Duodenal mucosa (tissue), 2 donors: Measurements from ENCODE around the gene NDUFA12.
A peak's percentile ranks its signal among the peaks of the same experiment; 100 is the strongest.
"Not testable (repeated sequence)": the region's sequence is repeated elsewhere in the genome, so short reads cannot be mapped to it uniquely, and the experiment has no call there.

Experiments
- H3K27ac ChIP-seq: one replicate; pipeline ENCODE4 v1.7.0; 2013; ENCODE audit warnings: low read depth, low read length
- H3K27me3 ChIP-seq, 2 donors: one replicate each; pipeline ENCODE4 v1.7.0; 2013; ENCODE audit warnings: low read length in 2 of 2, control low read depth in 1 of 2; ENCODE audit not compliant: insufficient read depth in 2 of 2, control insufficient read depth in 1 of 2
- H3K36me3 ChIP-seq, 2 donors: one replicate each; pipeline ENCODE4 v1.7.0; 2013; ENCODE audit warnings: low read length in 2 of 2, control low read depth in 1 of 2; ENCODE audit not compliant: insufficient read depth in 2 of 2, control insufficient read depth in 1 of 2
- H3K4me1 ChIP-seq, 2 donors: one replicate each; pipeline ENCODE4 v1.7.0; 2013; ENCODE audit warnings: low read length in 2 of 2, control low read depth in 1 of 2; ENCODE audit not compliant: insufficient read depth in 2 of 2, control insufficient read depth in 1 of 2
- H3K4me3 ChIP-seq, 2 donors: one replicate each; pipeline ENCODE4 v1.7.0; 2013; ENCODE audit warnings: low read length in 2 of 2, low read depth in 1 of 2
- H3K9ac ChIP-seq, 2 donors: one replicate each; pipeline ENCODE4 v1.7.0; 2013; ENCODE audit warnings: low read length in 2 of 2, low read depth in 1 of 2
- H3K9me3 ChIP-seq, 2 donors: one replicate each; pipeline ENCODE4 v1.7.0; 2013; ENCODE audit warnings: low read length in 2 of 2, control low read depth in 1 of 2; ENCODE audit not compliant: control insufficient read depth in 1 of 2

NDUFA12 gene

DNA sequence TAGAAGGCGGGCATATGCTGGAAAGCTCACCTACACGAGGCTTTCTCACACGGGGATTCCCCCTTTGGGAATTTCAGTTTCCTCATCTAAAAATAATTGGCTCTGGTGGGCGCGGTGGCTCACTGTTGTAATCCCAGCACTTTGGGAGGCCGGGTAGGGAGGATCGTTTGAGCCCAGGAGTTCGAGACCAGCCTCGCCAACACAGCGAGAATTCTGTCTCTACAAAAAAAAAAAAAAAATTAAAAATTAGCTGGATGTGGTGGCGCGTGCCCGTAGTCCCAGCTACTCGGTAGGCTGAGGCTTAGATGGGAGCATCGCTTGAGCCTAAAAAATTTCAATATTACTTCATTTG is 400 bp upstream of the NDUFA12 start:
- Histone ChIP-seq H3K36me3 (peaks cover 0 to 13% of the 10 kb centered on the region in 2 donors), H3K9me3 (peaks cover 3 to 15% of the 10 kb centered on the region in 2 donors), H3K4me1 (peaks cover 8 to 12% of the 10 kb centered on the region in 2 donors), H3K27me3 (no peaks in the 10 kb centered on the region), H3K4me3 (peak overlapping the region; percentile 83 to 99), H3K27ac (no peak overlapping the region), H3K9ac (no peak overlapping the region)

DNA sequence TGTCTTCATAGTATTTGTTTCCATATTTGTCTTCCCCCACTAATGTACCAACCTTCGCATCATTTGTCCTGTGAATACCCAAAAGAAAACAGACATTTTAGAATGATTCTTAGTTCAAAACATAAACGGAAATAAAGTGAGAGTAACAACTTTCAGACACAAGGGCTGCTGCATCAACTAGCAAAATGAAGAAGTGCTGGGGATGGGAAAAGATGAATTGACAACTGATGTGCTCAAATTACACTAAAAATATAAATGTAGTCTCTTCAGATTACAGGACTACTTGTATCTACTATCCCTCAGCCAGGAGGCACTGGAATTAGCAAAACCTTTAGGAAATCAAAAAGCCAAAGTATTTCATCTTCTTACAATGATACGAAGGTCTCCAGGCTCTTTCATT is 743 bp downstream of the NDUFA12 start:
- peak overlapping the region; percentile 85 to 92 for H3K9ac ChIP-seq
- H3K9me3 ChIP-seq, result peaks cover 1 to 6% of the 10 kb centered on the region in 2 donors
- peaks cover 0 to 13% of the 10 kb centered on the region in 2 donors for H3K36me3 ChIP-seq
- no peaks in the 10 kb centered on the region for H3K27me3 ChIP-seq
- H3K4me1 ChIP-seq, result peaks cover 8 to 12% of the 10 kb centered on the region in 2 donors
- H3K4me3 ChIP-seq, result peak overlapping the region; percentile 83 to 99
- no peak overlapping the region for H3K27ac ChIP-seq

DNA sequence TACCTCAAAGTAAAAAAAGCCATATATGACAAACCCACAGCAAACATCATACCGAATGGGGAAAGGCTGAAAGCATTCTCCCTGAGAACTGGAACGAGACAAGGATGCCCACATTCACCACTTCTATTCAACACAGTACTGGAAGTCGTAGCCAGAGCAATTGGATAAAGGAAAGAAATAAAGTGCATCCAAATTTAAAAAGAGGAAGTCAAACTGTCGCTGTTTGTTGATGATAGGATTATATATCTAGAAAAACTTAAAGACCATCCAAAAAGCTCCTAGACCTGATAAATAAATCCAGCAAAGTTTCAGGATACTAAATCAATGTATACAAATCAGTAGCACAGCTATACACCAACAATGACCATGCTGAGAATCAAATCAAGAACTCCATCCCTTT is 5.2 kb downstream of the NDUFA12 start:
- Histone ChIP-seq H3K27ac (no peak overlapping the region), H3K4me1 (peaks cover 8 to 12% of the 10 kb centered on the region in 2 donors), H3K4me3 (no peak overlapping the region), H3K9ac (no peak overlapping the region), H3K36me3 (peaks cover 5 to 35% of the 10 kb centered on the region in 2 donors), H3K27me3 (no peaks in the 10 kb centered on the region), H3K9me3 (no peaks in the 10 kb centered on the region)

DNA sequence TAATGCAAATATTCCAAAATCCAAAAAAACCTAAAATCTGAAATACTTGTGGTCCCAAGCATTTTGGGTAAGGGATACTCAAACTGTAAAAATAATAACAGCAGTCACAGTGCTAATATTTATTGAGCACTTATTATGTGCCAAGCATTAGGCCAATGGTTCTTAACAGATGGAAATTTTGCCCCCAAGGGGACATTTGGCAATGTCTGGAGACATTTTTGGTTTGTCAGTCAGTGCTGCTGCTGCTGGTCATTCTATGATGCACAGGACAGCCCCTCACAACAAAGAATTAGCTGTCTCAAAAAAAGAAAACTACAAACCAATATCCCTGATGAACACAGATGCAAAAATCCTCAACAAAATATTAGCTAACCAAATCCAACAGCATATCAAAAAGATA is 5.8 kb downstream of the NDUFA12 start:
- Histone ChIP-seq H3K4me3 (no peak overlapping the region), H3K27me3 (no peaks in the 10 kb centered on the region), H3K4me1 (peaks cover 4 to 9% of the 10 kb centered on the region in 2 donors), H3K9me3 (no peaks in the 10 kb centered on the region), H3K27ac (no peak overlapping the region), H3K9ac (no peak overlapping the region), H3K36me3 (peaks cover 5 to 39% of the 10 kb centered on the region in 2 donors)

DNA sequence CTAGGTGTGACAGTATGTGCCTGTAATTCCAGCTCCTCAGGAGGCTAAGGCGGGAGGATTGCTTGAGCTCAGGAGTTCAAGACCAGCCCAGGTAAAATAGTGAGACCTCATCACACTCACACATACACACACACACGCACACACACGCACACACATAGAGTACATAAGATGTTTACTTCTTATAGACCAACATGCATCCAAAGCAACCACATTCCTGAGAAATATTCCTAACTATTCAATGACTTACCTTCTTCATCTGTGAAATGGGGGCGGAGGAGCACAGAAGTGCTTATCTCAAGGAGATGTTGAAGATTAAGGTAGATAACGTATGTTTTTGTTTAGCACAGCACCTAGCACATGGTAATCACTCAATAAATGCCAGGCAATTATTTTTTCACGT is 6.4 kb downstream of the NDUFA12 start:
- Histone ChIP-seq H3K36me3 (peaks cover 5 to 44% of the 10 kb centered on the region in 2 donors), H3K9me3 (no peaks in the 10 kb centered on the region), H3K27me3 (no peaks in the 10 kb centered on the region), H3K27ac (no peak overlapping the region), H3K4me3 (no peak overlapping the region), H3K9ac (no peak overlapping the region), H3K4me1 (peaks cover 0 to 4% of the 10 kb centered on the region in 2 donors)

DNA sequence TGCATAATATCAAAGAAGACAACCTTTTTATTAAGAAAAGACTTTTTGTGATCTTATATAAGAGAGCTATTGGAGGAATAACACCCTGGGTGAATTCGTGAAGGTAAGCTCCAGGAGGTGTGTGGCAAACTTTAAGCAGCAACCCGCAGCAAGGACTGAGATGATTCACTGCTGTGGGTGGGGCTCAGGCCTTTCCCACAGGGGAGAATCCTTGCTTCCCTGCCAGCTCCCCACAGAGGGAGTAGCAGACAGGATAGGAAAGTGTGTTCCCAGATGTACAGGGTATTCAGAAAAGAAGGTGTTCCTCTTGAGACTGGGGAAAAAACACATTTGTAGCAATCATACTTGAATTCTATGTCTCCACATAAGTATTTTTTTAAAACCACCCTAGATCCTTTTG is 9.2 kb downstream of the NDUFA12 start:
- Histone ChIP-seq H3K27ac (no peak overlapping the region), H3K27me3 (no peaks in the 10 kb centered on the region), H3K4me3 (no peak overlapping the region), H3K9ac (no peak overlapping the region), H3K36me3 (peaks cover 5 to 38% of the 10 kb centered on the region in 2 donors), H3K9me3 (no peaks in the 10 kb centered on the region), H3K4me1 (no peaks in the 10 kb centered on the region)

DNA sequence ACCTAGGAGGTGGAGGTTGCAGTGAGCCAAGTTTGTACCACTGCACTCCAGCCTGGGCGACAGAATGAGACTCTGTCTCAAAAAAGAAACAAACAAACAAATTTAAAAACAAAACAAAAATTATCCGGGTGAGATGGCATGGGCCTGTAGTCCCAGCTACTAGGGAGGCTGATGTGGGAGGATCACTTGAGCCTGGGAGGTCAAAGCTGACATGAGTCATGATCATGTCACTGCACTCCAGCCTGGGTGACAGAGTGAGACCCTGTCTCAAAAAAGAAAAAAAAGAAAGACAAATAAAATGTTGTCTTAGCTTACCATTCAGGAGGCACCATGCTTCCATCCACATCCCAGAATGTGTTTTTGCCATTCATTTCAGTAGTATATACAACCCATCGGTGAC is 9.6 kb downstream of the NDUFA12 start:
- H3K36me3 ChIP-seq, result peaks cover 5 to 38% of the 10 kb centered on the region in 2 donors
- not testable (repeated sequence) for H3K27ac ChIP-seq, H3K4me1 ChIP-seq, H3K9me3 ChIP-seq, H3K27me3 ChIP-seq, H3K4me3 ChIP-seq, H3K9ac ChIP-seq

DNA sequence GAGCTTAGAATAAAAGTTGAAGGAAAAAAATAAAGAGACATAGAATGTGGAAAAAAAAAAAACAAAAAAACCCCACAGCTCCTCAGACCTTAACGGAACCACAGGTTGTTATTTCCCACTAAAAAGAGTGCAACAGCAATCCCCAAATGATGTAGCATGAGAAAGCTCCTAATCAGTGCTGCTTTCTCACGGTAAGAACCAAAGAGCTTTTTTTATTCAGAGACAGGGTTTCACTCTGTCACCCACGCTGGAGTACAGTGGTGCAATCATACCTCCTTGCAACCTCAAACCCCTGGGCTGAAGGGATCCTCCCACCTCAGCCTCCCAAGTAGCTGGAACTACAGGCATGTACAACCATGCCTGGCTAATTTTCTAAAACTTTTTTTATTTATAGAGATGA is 13.3 kb downstream of the NDUFA12 start:
- Histone ChIP-seq H3K27ac (no peak overlapping the region), H3K9ac (no peak overlapping the region), H3K27me3 (no peaks in the 10 kb centered on the region), H3K9me3 (no peaks in the 10 kb centered on the region), H3K4me1 (no peaks in the 10 kb centered on the region), H3K4me3 (no peak overlapping the region), H3K36me3 (peaks cover 5 to 31% of the 10 kb centered on the region in 2 donors)

DNA sequence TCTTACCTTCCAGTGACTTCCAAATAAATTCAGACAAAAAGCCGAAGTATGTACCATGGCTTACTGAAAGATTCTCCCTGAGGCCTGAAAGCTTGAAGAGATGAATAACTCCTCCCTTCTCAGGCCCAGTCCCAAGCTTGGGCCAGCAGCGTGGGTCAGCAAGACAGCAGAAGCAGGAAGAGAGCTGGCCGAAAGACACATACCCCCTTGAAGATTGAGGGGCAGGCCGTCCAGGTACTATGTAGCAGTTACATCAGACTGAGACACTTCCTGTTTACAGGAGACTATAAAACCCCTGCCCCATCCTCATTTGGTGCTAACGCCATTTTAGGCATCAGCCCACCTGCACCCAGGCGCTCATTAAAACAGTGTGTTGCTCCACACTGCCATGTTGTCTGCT is 15.0 kb downstream of the NDUFA12 start:
- H3K4me3 ChIP-seq, result no peak overlapping the region
- H3K9me3 ChIP-seq, result no peaks in the 10 kb centered on the region
- H3K27me3 ChIP-seq, result no peaks in the 10 kb centered on the region
- peaks cover 0 to 25% of the 10 kb centered on the region in 2 donors for H3K36me3 ChIP-seq
- H3K4me1 ChIP-seq, result no peaks in the 10 kb centered on the region
- H3K9ac ChIP-seq, result no peak overlapping the region
- H3K27ac ChIP-seq, result no peak overlapping the region

DNA sequence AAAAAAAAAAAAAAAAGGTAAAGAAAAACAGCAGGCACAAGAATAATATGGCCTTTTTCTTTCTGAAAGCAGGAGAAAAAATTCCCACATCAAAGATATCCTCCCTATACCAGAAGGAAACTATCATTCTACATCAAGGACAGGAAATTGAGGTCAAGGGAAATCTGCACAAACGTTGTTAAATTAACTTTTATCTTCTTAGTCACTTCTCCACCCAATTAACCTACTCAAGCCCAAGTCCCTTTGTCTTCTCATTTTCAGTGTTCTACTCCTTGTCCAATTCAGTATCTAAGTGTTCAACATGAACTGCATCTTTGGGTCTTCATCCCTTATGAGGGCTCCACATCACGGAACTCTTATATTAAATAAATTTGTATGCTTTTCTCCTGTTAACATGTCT is 15.7 kb downstream of the NDUFA12 start:
- Histone ChIP-seq H3K27me3 (no peaks in the 10 kb centered on the region), H3K27ac (no peak overlapping the region), H3K4me3 (no peak overlapping the region), H3K9me3 (no peaks in the 10 kb centered on the region), H3K36me3 (peaks cover 0 to 25% of the 10 kb centered on the region in 2 donors), H3K4me1 (no peaks in the 10 kb centered on the region), H3K9ac (no peak overlapping the region)

DNA sequence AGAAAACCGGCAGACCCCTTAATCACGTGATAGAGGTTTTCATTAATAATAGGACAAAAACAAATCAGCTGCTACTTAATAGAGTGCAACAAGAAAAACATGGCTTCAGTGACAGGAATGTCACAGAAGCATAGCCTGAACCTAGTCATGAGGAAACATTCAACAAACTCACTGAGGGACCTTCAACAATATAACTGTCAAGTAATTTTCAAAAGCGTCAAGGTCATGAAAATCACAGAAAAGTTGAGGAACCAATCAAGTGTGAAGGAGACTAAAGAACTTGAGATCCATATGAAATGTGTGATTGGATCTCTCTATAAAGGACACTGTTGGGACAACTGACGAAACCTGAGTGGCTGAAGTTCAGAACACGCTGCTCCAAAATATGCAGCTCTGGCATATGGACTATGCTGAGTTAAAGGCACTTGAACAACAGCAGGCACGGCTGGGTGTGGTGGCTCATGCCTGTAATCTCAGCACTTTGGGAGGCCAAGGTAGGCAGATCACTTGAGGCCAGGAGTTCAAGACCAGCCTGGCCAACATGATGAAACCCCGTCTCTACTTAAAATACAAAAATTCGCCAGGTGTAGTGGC is 16.3 kb downstream of the NDUFA12 start:
- Histone ChIP-seq H3K9ac (no peak overlapping the region), H3K27ac (no peak overlapping the region), H3K4me1 (no peaks in the 10 kb centered on the region), H3K9me3 (no peaks in the 10 kb centered on the region), H3K4me3 (no peak overlapping the region), H3K27me3 (no peaks in the 10 kb centered on the region), H3K36me3 (peaks cover 0 to 21% of the 10 kb centered on the region in 2 donors)
